Fibroblast of villous mesenchyme (primary cell): ENCODE results near the gene CDH13. TPM values are rescaled to one million over a fixed set of nuclear protein-coding genes. Genes with fewer than 3 reads are reported as not detected.

Experiments used
- DNase-seq: peaks from one replicate; pipeline ENCODE4 v3.0.0-alpha.2; 2010; ENCODE audit warnings: low read depth
- H3K4me3 ChIP-seq: 2 replicates; pipeline ENCODE4 v1.5.1; 2011; ENCODE audit warnings: low read depth, mild to moderate bottlenecking, low read length
- total RNA-seq: library from RNA; depleted of rRNA; stranded (reverse); fragments of >200 nt; gene quantifications from 2 replicates; pipeline ENCODE4 v1.2.3, GENCODE V29; 2012
- TF ChIP-seq, protein P1 (sequence below): IDR thresholded peaks from 2 replicates; pipeline ENCODE4 v1.5.1; 2012; ENCODE audit warnings: low read depth, mild to moderate bottlenecking, low read length; ENCODE audit not compliant: insufficient read depth

Gene CDH13
- total RNA-seq, 1 donor = 47.5 TPM

DNA sequence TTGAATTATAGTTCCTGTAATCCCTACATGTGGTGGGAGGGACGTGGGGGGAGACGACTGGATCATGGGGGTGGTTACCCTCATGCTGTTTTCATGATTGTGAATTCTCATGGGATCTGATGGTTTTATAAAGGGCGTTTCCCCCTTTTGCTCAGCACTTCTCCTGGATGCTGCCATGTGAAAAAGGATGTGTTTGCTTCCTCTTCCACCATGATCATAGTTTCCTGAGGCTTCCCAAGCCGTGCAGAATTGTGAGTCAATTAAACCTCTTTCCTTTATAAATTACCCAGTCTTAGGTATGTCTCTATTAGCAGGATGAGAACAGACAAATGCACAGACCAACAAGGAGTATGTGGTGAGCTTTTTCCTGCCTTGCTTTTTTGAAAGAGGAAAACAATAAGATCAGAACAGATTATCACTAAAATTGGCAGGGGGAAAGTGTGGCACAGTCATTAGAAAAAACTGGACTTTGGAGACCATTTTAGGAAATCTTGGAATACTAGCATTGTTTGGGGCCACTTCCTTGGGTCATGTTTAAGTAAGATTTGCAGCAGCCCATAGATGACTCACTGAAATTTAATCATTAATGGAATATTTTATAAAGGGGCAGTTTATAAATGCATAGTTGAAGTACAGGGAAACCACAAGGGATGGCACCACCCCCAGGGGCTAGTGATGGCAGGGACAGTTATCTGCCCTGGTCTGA lies 352.8 kb downstream of the CDH13 start:
- no peak for DNase-seq
- no peak overlapping the region for H3K4me3 ChIP-seq
- TF ChIP-seq, protein P1, sequence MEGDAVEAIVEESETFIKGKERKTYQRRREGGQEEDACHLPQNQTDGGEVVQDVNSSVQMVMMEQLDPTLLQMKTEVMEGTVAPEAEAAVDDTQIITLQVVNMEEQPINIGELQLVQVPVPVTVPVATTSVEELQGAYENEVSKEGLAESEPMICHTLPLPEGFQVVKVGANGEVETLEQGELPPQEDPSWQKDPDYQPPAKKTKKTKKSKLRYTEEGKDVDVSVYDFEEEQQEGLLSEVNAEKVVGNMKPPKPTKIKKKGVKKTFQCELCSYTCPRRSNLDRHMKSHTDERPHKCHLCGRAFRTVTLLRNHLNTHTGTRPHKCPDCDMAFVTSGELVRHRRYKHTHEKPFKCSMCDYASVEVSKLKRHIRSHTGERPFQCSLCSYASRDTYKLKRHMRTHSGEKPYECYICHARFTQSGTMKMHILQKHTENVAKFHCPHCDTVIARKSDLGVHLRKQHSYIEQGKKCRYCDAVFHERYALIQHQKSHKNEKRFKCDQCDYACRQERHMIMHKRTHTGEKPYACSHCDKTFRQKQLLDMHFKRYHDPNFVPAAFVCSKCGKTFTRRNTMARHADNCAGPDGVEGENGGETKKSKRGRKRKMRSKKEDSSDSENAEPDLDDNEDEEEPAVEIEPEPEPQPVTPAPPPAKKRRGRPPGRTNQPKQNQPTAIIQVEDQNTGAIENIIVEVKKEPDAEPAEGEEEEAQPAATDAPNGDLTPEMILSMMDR = no peak

DNA sequence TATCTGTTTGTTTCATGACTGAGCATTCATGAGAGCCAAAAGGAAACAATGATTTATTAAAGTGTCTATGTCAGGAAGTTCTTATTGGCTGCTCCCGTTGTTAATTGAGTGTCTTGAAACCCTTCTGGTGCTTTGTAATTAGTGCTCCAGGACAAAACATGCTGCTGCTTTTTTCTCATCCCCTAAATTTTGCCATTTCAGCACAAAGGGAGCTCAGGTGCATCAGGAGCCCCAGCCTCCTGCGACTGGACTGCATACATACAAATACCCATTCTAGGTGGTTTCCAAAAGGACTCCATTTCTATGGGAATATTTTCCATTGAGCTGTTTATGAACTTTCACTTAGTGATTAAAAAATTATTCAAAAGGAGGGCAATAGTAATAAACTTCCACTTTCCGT lies 354.0 kb downstream of the CDH13 start:
- no peak overlapping the region for H3K4me3 ChIP-seq
- TF ChIP-seq, protein P1 = no peak
- DNase-seq = no peak

DNA sequence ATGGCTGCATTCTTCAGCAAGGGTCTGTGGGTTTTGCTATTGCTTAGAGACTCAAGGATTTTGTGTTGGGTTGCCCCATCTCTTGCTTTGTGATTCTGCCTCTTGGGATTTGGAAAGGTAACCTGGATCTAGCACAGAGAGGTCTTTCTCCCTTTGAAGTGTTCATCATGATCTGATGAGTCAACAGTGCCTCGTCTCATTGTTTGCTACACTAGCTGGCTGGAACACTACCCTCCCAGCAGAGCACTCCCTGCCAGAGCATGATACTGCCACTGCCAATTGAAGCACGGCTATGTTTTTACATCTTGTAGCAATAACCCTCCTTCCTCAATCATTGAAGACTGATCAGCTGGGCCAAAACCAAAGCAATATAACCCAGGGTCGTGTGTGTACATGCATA lies 361.0 kb downstream of the CDH13 start:
- no peak for DNase-seq
- H3K4me3 ChIP-seq = no peak overlapping the region
- TF ChIP-seq, protein P1 = no peak

DNA sequence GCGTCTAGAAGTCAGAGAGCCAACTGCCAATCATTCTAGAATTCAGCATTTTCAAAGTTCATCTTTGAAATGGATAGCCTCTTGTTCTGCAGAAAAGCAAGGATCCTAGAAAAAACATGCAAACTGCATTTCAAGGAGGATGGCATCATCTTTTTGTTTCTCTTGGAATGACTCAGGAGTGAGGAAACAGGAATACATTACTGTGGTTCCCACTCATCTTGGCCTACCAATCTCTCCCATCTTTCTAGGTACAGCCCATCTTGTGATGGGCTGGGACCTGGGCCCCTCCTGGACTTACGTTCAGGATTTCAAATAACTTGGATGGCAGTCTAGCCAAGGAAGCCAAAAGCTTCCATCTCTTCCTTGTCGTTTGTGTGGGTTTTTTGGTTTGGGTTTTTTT lies 363.4 kb downstream of the CDH13 start:
- no peak overlapping the region for H3K4me3 ChIP-seq
- TF ChIP-seq, protein P1 = no peak
- DNase-seq = peak; percentile 14

DNA sequence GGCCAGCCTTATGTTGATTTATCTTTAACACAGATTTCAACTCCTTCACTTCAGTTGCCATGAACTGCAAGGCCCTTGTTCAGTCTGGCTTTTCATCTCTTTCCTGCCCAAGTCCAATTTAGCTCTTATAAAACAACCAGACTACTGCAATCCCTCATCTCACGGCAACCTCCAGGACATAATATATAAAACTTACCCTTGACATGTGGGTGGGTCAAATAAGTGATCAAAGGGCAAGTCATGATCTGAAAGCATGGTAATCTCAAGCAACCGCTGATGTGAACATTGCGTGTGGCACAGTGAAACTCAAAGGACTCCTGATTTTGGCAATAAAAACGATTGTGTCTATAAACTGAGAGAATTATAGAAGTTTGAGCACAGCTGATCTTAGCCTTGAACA lies 364.6 kb downstream of the CDH13 start:
- no peak for DNase-seq
- no peak overlapping the region for H3K4me3 ChIP-seq
- TF ChIP-seq, protein P1 = no peak

DNA sequence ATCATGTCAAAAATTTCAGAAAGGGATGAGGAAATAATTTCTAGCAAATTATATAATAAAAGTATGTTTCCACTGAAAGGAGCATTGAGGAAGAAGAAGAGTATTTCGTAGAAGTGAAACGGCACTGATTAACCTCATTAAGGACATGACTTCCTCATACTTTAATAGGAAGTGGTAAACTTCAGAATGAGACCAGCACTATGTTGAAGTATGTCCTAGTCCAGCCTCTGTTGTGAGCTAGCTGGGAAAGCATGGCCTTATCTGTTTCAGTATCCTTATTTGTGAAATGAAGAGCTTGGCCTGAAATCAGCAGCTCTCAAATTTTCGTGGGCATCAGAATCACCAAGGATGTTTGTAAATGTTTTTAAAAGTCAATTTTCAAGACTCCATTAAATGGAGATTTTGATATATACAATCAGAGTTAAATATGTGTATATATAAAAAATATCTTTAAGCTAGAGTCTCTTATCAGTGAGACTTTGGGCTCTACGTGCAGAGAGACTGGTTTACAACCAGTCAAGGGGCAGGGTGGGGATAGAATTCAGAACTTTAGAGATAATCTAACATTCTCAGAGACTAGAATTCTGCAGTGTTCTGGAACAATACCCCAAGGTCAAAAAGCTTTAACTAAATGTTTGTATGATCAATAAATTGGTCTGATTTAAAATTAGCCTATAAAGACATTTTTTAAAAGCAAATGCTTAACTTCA lies 365.4 kb downstream of the CDH13 start:
- DNase-seq = peak; percentile 17
- TF ChIP-seq, protein P1 = no peak
- H3K4me3 ChIP-seq = no peak overlapping the region
